Measurements from ENCODE around the gene TTC7B. TPM values are rescaled to one million over a fixed set of nuclear protein-coding genes. Genes with fewer than 3 reads are reported as not detected.
A peak's percentile ranks its signal among the peaks of the same experiment; 100 is the strongest.

TTC7B gene
- total RNA-seq, 1 donor from 2014 or later, result 83.1 TPM

DNA sequence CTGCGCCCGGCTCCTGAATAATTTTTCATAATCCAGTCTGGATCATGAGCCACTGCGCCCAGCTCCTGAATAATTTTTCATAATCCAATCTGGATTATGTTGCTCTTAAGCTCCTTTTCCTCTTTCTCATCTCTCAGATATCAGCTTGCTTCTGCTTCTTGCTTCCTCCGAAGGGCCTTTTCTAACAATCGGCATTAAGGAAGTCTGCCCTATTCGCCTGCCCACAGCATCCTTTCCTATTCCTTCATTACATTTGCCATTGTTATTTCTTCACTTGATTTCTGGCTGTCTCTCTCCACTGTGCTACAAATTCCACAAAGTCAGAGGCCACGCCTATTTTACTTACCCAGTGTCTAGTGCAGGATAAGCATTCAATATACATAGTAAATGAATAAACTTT is 83.5 kb downstream of the TTC7B start:
- TF ChIP-seq, protein P1, sequence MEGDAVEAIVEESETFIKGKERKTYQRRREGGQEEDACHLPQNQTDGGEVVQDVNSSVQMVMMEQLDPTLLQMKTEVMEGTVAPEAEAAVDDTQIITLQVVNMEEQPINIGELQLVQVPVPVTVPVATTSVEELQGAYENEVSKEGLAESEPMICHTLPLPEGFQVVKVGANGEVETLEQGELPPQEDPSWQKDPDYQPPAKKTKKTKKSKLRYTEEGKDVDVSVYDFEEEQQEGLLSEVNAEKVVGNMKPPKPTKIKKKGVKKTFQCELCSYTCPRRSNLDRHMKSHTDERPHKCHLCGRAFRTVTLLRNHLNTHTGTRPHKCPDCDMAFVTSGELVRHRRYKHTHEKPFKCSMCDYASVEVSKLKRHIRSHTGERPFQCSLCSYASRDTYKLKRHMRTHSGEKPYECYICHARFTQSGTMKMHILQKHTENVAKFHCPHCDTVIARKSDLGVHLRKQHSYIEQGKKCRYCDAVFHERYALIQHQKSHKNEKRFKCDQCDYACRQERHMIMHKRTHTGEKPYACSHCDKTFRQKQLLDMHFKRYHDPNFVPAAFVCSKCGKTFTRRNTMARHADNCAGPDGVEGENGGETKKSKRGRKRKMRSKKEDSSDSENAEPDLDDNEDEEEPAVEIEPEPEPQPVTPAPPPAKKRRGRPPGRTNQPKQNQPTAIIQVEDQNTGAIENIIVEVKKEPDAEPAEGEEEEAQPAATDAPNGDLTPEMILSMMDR (IDR thresholded peaks at IDR 0.05; ENCODE audit: partially characterized antibody, unreplicated experiment), result no peak
- H3K36me3 Mint-ChIP-seq (ENCODE audit: unreplicated experiment), result peaks cover 4% of the 10 kb centered on the region
- no peaks in the 10 kb centered on the region for H3K27me3 Mint-ChIP-seq (ENCODE audit: unreplicated experiment)
- no peak overlapping the region for H3K4me3 Mint-ChIP-seq (ENCODE audit: unreplicated experiment)
- DNase-seq, result no peak
- H3K27ac Mint-ChIP-seq (ENCODE audit: unreplicated experiment), result no peak overlapping the region
- peaks cover 3% of the 10 kb centered on the region for H3K9me3 Mint-ChIP-seq (ENCODE audit: unreplicated experiment)
- no peaks in the 10 kb centered on the region for H3K4me1 Mint-ChIP-seq (ENCODE audit: low read depth, unreplicated experiment)

GRCh38 chr14:90732139-90732538 is 84.1 kb downstream of the TTC7B start:
- Mint-ChIP-seq H3K4me1 (ENCODE audit: low read depth, unreplicated experiment) (no peaks in the 10 kb centered on the region), H3K4me3 (ENCODE audit: unreplicated experiment) (no peak overlapping the region), H3K9me3 (ENCODE audit: unreplicated experiment) (peaks cover 3% of the 10 kb centered on the region), H3K36me3 (ENCODE audit: unreplicated experiment) (peaks cover 4% of the 10 kb centered on the region), H3K27ac (ENCODE audit: unreplicated experiment) (no peak overlapping the region), H3K27me3 (ENCODE audit: unreplicated experiment) (no peaks in the 10 kb centered on the region)
- TF ChIP-seq, protein P1 (IDR thresholded peaks at IDR 0.05; ENCODE audit: partially characterized antibody, unreplicated experiment), result no peak
- no peak for DNase-seq

- no peak for DNase-seq
- Mint-ChIP-seq H3K27ac (ENCODE audit: unreplicated experiment) (peak overlapping the region; percentile 40), H3K9me3 (ENCODE audit: unreplicated experiment) (peaks cover 4% of the 10 kb centered on the region), H3K36me3 (ENCODE audit: unreplicated experiment) (peaks cover 4% of the 10 kb centered on the region), H3K4me1 (ENCODE audit: low read depth, unreplicated experiment) (no peaks in the 10 kb centered on the region), H3K27me3 (ENCODE audit: unreplicated experiment) (peaks cover 5% of the 10 kb centered on the region), H3K4me3 (ENCODE audit: unreplicated experiment) (no peak overlapping the region)
- TF ChIP-seq, protein P1 (IDR thresholded peaks at IDR 0.05; ENCODE audit: partially characterized antibody, unreplicated experiment), result no peak
These were observed 84.7 kb downstream of the TTC7B start for GRCh38 chr14:90731487-90731886.

- Mint-ChIP-seq H3K4me3 (ENCODE audit: unreplicated experiment) (no peak overlapping the region), H3K36me3 (ENCODE audit: unreplicated experiment) (peaks cover 4% of the 10 kb centered on the region), H3K27me3 (ENCODE audit: unreplicated experiment) (peaks cover 7% of the 10 kb centered on the region), H3K27ac (ENCODE audit: unreplicated experiment) (no peak overlapping the region), H3K4me1 (ENCODE audit: low read depth, unreplicated experiment) (no peaks in the 10 kb centered on the region), H3K9me3 (ENCODE audit: unreplicated experiment) (peaks cover 6% of the 10 kb centered on the region)
- TF ChIP-seq, protein P1 (IDR thresholded peaks at IDR 0.05; ENCODE audit: partially characterized antibody, unreplicated experiment), result no peak
- no peak for DNase-seq
These were observed 85.9 kb downstream of the TTC7B start for GRCh38 chr14:90730206-90730766.

- peaks cover 6% of the 10 kb centered on the region for H3K9me3 Mint-ChIP-seq (ENCODE audit: unreplicated experiment)
- no peak overlapping the region for H3K27ac Mint-ChIP-seq (ENCODE audit: unreplicated experiment)
- H3K4me3 Mint-ChIP-seq (ENCODE audit: unreplicated experiment), result no peak overlapping the region
- peaks cover 4% of the 10 kb centered on the region for H3K36me3 Mint-ChIP-seq (ENCODE audit: unreplicated experiment)
- H3K27me3 Mint-ChIP-seq (ENCODE audit: unreplicated experiment), result peaks cover 7% of the 10 kb centered on the region
- no peaks in the 10 kb centered on the region for H3K4me1 Mint-ChIP-seq (ENCODE audit: low read depth, unreplicated experiment)
- no peak for DNase-seq
- TF ChIP-seq, protein P1 (IDR thresholded peaks at IDR 0.05; ENCODE audit: partially characterized antibody, unreplicated experiment), result no peak
These were observed 87.3 kb downstream of the TTC7B start for GRCh38 chr14:90728951-90729350.
